GM19043 (cell line): Measurements from ENCODE around the gene ANGPTL7.

Experiments
- ATAC-seq: cut with Tn5 transposase; IDR thresholded peaks from one replicate; pipeline ENCODE4 v1.9.1; 2021; ENCODE audit warnings: low read depth; ENCODE audit not compliant: unreplicated experiment

ANGPTL7 gene

GRCh38 chr1:11198851-11199594 is 9.9 kb downstream of the ANGPTL7 start:
- ATAC-seq = no peak

DNA sequence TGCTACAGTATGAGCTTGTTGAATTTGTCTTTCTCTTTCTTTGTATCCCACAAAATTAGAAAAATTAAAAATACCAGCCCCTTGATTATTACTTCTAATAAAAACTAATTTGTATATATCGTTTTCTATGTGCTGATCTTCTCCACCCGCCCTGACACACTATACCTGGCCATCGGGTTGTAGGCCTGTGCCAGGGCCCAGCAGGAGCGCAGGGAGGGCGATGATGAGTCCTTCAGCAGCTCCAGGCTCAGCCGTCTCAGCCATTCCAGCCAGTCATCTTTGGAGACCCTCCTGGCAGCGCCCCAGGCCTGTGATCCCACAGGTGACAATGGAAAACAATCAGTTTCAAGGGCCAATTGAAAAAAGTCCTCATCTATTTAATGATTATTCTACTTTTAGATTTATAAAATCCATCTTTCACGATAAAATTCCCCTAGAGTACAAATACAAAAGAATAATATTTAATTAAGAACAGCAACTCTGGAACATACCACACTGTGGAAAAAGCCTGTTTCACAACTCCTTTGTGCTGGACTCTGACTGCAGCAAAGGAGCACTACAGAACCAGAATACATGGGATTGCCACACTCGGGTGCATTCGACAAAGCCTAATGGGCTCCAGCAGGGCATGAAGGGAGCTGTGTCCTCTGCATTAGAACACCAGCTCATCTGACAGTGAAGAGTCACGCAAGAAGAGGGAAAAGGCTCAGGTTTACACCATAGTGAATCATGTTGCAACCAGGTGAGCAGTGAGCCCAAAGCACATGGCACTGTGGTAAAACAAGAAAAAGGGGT is 15.4 kb downstream of the ANGPTL7 start:
- ATAC-seq = no peak

DNA sequence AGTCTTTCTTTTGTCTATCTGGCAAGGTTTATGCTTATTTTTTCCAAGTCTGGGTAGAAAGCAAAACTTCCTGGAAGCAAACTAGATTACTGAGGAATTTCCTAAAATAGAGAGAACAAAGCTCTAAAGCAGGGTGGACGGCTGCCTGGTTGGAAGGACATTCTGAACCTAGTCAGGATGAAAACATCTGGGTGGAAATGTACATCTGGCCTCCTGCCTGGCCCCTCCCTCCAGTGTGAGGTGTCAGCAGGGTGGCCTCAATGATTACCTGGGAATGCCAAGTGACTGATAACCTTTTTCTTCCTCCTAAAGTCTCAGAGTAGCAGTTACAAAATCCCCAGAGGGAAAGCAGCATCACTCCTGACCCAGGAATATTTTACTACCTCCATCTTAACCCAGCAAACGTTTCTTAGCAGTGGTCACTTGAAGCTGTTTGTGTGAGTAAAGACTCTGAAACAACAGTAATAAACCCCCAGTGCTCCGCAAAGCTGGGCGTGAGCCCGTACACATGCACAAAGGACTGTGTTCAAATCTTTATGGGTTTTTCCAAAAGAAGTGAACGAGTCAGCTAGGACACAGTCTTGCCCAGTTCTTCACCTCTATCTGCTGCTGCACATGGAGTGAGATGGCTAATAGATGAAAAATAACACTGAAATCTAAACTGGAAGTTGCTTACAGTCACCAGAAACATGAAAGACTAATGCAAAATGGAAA is 18.9 kb downstream of the ANGPTL7 start:
- ATAC-seq = no peak

DNA sequence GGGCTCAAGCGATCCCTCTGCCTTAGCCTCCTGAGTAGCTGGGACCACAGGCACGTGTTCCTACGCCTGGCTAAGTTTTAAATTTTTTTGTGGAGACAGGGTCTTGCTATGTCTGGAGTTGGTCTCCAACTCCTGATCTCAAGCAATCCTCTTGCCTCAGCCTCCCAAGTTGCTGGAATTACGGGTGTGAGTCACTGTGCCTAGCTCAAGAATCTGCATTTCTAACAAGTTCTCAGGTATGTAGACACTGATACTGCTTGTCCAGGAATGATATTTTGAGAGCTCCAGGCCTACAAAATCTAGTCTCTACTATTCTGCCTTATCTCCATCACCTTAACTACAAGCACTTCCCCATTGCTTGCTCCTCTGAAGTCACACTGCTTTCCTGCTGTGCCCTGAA is 22.3 kb downstream of the ANGPTL7 start:
- ATAC-seq = no peak

DNA sequence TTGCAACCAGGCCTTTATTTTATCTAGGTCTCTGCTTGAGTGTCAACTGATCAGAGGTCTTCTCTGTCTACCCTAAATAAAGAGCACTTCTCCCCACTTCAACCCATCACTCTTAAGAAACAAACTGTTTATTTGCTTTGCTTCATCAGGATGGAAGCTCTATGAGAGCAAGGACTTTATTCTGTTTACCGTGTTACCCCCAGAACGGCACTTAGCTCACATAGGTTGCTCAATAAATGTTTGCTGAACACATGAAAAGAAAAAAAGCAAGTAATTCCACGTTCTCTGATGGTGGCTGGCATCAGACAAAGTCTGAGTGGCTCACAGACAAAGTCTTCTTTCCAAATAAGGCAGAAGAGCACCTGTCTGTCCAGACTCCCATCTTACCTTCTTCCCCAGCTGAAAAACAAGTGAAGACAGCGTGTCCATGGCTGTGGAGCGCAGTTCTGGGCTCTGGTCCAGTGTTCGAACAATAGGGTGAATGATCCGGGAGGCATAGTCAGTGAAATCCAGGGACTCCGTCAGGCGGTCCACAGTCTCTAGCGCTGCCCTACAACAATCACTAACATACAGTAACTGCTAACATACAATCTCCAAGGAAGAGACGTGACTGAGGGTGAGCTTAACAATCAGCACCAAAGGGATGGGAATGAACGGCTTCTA is 22.9 kb downstream of the ANGPTL7 start:
- no peak for ATAC-seq

DNA sequence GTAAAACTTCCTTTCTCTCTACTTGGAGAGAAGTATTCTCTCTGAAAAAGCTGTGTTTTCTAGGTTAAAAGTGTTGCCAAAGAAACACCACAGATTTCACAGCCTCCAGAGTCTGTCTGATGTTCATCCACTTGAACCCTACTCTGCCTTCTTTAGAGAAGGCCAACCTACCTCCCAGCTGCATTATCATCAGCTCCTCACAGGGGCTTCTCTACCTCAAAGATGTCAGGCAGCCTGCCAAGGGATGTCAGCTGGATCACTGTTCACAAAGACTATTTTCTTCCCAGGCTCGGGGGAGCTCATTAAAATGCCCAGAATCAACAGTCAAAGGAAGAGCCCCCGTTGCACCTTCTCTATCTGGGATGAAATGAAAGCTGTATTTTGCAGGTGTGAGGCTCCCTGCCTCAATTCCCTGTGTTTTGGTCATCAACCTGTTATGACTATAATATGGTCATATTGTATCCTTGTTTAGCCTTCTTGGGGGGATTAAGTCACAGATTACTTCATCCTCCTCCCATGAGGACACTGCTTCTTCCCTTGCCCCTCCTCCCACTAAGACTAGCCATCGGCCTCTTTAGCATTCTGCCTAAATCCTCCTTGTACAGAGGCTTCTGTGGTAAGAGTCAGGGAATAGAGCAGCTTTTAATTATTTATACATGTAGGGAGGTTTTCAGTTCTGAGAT is 25.7 kb downstream of the ANGPTL7 start:
- ATAC-seq = no peak

- no peak for ATAC-seq
Observed at GRCh38 chr1:11215381-11216005, 26.3 kb downstream of the ANGPTL7 start.

DNA sequence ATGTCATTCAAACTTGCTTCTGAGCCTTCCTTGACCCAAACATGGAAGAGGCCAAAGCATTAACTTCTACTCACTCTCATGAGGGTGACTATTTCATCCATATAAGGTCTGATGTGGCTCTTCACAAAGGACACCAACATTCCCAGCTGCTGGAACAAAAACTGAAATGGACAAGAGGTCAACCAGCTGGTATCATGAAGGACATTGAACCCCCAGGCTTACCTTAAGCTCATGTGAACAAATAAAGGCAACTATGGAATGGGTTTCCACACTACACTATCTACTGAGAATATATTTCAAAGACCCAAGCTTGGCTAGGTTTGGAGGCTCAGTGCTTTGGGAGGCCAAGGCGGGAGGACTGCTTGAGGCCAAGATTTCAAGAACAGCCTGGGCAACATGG is 26.9 kb downstream of the ANGPTL7 start:
- ATAC-seq = no peak

GRCh38 chr1:11227106-11228077 is 38.2 kb downstream of the ANGPTL7 start:
- ATAC-seq = no peak

GRCh38 chr1:11229203-11229602 is 40.0 kb downstream of the ANGPTL7 start:
- ATAC-seq = no peak

DNA sequence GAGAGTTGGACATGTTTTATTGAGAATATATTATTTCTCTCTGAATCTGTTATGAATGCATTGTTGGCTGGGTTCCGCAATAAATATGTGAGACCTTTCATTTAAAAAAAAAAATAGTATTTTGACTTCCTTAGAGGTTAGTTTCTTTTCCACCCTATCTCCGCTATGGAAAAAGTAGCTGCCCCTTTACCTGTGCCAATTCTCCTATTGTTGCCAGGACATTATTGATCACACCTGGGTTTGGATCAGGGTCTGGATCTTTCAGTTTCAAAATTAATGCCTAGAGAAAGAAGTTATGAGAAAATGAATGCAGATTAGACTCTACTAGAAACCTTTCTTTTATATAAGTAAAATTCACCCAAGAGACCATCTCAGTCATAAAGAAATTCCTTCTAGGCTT is 44.1 kb downstream of the ANGPTL7 start:
- ATAC-seq = no peak

DNA sequence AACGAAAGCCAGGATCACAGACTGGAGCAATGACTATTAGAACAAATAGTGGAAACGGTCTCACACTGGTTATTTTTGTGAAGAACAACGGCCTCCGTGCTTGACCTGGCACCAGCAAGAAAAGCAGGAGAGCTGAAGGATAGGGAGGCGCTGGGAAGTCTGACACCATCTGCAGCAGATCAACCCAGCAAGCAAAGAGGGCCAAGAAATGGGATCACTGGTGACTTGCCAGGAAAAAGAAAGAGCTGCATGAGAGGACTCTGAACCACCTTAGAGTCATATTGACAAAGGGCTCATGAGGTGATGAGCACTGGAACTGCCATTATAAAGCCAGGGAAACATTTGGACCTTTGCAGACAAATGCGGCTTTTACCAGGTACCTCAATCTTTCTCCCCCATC is 48.2 kb downstream of the ANGPTL7 start:
- no peak for ATAC-seq

- no peak for ATAC-seq
Observed at GRCh38 chr1:11238311-11238710, 49.2 kb downstream of the ANGPTL7 start.

DNA sequence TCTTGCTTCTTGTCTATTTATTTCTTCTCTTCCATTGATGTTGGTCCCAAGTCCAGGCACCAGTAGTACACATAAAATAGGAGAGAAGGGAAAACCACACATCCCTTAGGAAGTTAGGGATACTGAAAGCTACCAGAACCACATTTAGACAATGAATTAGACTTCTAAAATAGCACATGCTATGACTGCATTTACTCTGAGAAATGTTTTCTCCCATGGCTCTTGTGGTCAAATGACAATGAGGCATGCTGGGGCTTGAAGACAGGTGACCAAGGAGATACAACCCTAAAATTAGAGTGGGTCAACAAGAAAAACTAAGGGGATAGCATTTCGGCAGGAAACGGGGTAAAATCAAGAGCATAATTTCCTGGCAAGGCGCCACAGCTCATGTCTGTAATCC is 56.1 kb downstream of the ANGPTL7 start:
- ATAC-seq = no peak
